Measurements from ENCODE around the gene SELENOO. TPM values are rescaled to one million over a fixed set of nuclear protein-coding genes. Genes with fewer than 3 reads are reported as not detected.
"Not testable (repeated sequence)": the region's sequence is repeated elsewhere in the genome, so short reads cannot be mapped to it uniquely, and the experiment has no call there.

SELENOO gene
- polyA plus RNA-seq, 3 donors = 13.9 to 18.3 (median 14.8) TPM

DNA sequence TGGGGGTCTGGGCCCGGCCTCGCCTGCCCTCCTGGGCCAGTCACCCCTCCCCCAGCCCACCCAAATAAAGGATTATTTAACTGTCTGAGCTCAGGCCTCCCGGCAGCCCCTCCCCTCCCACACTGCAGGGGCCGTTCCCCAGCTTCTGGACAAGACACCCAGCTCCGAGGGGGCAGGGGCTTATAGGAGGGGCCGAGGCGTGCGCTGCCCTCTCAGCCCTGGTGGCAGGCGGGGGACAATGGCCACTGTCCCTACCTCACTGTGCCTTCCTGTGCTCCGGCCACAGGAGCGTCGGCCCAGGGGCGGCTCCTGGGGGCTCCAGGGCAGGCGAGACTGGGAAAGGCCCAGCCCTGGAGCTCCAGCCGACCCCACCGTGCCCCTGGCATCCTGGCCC lies 2.2 kb upstream of the SELENOO start:
- no peak for DNase-seq (ENCODE audit: low read depth in 3 of 3, low spot score in 2 of 3)

DNA sequence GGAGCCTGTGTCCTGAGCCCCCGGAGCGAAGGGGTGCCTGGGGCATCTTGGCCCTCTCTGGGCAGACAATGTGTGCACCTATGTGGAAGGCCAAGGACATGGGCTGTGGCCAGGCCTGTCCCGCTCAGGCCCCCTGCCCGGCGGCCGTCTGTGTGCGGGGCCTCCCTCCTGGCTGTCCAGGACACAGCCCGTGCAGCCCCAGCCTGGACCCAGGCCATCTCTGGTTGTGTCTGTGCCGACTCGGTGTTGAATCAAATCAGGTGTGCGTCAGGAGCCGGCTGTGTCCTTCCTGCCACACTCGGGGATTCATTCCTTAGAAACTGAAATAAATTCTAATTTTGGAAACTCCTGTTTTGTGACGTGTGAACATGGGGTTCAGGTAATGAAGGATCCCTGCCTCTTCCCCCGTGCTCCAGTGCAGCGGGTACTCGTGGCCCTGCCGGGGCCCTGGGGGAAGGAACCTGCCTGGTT lies 1.5 kb upstream of the SELENOO start:
- DNase-seq (ENCODE audit: low read depth in 3 of 3, low spot score in 2 of 3) = no peak

DNA sequence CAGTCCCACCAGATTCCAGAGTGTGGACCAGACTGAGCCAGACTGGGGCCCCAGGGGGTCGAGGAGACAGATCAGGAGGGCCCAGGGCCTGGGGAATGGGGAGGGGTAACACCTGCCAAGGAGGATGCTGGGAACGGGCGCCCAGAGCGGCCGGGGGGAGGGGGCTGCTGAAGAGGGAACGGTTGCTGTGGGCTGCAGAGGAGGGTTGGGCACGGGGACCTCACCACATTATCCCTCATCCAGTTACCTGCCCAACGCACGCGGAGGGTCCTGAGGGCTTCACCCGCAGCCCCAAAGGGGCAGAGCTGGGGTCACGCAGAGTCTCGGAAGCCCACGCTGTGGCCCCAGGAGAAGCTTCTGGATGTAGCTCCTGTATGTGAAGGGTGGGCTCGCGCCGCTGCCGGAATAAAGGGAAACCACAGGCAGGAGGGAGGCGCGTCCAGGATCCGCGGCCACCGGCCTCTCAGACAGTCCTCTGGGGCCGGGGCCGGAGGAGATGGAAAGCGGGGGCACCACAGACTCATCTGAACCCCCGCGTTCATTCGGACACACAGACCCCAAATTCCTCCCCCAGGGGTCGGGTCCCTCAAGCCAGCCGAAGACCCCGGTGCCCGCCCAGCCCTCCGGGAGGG lies 866 bp upstream of the SELENOO start:
- DNase-seq (ENCODE audit: low read depth in 3 of 3, low spot score in 2 of 3) = no peak

DNA sequence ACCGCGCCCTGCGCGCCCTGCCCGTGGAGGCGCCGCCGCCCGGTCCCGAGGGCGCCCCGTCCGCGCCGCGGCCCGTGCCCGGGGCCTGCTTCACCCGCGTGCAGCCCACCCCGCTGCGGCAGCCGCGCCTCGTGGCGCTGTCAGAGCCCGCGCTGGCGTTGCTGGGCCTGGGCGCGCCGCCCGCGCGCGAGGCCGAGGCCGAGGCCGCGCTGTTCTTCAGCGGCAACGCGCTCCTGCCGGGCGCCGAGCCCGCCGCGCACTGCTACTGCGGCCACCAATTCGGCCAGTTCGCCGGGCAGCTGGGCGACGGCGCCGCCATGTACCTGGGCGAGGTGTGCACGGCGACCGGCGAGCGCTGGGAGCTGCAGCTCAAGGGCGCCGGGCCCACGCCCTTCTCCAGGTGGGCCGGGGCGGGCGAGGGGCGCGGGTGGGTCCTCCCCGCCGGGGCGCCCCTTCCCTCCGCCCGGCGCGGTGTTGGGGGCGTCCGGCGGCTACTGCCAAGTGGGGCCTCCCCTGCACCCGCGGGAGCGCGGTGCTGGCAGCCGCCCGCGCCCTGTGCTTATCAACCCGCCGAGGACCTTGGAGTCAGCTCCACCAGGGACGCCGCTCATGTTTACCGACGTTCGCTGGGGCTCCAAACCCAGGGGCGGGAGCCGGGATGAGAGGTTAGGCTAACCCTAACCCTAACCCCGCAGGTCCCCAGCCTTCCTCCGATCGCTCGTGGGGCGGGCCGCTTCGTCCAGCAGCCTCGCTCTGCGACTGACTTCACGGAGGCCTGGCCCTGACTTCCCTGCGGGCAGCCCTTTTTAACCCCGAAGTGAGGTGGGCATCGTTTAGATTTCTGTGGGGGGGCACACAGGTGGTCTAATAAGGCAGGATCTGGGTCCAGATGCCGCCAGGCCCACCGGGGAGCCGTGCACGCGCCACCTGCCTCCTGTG lies 649 bp downstream of the SELENOO start:
- DNase-seq (ENCODE audit: low read depth in 3 of 3, low spot score in 2 of 3) = no peak

DNA sequence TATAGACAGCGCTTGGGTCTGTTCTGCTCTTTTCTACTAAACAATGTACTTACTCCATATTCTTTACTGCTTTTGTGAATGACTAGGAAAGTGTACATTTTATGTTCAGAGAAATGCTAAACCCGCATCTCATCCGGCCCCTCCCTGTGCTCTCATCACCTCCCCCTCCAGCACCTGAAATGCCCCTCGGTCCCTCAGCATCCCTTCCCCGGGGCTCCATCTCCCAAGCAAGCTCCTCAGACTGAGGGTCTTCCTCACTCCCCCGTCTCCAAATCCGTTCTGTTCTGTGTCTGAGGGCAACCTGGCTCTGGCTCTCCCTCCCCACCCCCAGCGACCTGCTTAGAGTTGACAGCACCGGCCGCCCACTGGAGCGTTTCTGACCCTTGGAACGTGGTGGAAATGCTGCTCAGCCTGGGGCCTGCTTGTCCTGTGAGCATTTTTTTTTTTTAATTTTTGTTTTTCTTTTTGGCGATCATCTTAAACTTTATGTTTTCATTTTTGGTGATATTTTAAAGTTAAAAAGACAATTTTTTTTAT lies 1.4 kb downstream of the SELENOO start:
- DNase-seq (ENCODE audit: low read depth in 3 of 3, low spot score in 2 of 3) = no peak

DNA sequence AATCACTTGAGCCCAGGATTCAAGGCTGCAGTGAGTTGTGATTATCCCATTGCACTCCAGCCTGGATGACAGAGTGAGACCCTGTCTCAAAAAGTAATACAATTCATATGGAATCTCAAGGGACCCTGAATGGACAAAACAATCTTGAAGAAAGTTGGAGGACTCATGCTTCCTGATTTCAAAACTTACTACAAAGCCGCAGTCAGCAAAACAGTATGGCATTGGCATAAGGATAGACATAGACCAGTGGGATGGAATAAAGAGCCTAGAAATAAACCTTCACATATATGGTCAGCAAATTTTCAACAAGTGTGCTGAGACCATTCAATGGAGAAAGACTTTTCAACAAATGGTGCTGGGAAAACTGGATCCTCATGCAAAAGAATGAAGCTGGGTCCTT lies 2.5 kb downstream of the SELENOO start:
- DNase-seq (ENCODE audit: low read depth in 3 of 3, low spot score in 2 of 3) = no peak

DNA sequence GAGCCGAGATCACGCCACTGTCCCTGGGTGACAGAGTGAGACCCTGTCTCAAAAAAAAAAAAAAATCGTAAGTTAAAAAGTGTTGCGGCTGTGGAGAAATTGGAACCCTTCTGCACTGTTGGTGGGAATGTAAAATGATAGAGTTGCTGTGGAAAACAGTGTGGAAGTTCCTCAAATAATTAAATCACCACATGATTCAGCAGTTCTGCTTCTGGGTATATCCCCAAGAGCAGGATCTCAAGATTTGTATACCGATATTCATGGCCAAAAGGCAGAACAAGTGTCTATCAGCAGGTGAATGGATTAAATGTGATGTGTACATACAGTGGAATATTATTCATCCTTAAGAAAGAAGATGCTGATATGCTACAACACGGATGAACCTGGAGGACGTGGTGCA lies 3.8 kb downstream of the SELENOO start:
- no peak for DNase-seq (ENCODE audit: low read depth in 3 of 3, low spot score in 2 of 3)

DNA sequence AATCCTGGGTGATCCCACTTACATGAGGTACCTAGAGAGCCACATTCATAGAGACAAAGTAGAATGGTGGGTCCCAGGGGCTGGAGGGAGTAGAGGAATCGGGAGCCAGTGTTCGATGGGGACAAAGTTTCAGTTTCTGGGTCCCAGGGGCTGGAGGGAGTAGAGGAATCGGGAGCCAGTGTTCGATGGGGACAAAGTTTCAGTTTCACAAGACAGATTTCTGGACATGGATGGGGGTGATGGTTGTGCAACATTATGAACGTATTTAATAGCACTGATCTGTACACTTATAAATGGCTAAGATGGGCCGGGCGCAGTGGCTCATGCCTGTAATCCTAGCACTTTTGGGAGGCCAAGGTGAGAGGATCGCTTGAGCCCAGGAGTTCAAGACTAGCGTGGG lies 4.2 kb downstream of the SELENOO start:
- DNase-seq (ENCODE audit: low read depth in 3 of 3, low spot score in 2 of 3) = not testable (repeated sequence)

DNA sequence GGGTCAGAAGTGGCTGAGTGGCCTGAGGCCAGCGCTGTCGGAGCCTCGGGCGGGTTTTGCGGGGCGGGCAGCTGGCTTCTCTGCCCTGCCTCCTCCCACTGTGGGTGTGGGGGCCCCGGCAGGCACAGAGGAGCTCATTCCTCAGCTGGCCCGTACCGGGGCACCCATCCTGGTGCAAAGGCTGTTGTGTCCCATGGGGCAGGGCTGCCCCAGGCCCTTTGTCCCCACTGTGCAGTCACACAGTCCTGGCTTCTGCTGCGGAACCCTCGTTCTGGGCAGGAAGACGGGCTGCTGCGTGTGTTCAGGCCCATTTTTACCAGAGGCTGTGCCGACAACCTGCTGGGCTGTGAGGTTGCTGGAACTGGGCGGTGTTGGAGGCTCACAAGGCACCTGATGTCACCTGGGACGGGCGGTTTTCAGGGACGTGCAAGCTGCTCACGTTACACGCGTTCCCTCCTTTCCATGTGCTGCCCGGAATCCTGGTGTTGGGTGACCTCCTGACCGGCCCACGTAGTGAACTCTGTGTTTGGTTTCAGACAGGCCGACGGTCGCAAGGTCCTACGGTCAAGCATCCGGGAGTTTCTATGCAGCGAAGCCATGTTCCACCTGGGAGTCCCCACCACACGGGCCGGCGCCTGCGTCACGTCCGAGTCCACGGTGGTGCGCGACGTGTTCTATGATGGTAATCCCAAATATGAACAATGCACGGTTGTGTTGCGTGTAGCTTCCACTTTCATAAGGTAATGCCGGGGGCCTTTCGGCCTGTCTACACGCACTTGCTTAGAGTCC lies 5.2 kb downstream of the SELENOO start:
- no peak for DNase-seq (ENCODE audit: low read depth in 3 of 3, low spot score in 2 of 3)

DNA sequence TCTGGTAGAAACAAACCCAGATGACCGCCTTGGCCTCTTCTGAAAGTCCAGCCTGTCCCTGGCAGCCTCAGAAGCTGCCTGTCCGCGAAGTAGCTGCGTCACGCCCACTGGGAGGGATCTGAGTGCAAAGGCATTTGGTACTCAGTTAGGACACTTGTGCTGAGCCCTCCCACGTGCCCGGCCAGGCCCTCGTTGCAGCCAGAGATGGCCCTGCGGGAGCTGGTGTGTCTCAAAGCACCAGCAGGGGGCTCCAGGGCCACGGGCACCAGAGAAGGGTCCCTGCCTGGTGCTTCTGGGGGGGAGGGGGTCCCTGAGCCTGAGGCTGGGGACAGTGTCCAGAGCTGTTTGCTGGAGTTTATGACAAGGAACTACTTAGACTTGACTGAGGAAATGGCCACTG lies 5.8 kb downstream of the SELENOO start:
- no peak for DNase-seq (ENCODE audit: low read depth in 3 of 3, low spot score in 2 of 3)

DNA sequence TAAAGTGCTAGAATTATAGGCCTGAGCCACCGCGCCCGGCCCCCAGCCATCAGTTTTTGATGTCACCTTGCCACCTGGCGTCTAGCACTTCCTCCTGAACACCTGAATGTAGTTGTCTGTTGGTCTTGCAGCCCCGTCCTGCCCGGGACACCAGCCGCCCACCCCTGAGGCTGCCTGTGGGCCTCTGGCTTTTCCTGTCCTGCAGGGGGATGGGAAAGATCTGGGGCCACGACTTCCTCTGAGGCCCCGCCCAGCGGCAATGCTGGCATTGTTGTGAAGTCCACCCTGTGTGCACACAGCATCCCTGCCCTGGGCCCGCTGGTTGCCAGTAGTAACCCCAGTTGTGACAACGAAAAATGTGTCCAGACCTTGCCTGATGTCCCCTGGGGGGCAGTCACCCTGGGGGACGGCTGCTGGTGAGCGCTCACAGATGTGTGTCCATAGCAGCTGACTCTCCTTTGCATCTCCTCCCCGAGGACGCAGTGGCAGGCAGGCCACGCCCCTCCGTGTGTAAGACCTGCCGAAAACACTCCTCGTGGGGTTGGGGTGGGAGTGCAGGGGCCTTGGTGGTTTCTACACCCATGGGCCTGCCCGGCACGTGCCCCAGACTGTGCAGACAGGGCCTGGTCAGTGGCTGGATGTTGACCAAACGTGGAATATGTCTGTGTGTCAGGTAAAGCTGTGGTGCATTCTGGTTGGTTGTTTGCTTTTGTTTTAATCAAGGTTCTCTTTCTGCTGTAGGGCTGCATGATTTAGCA lies 6.8 kb downstream of the SELENOO start:
- no peak for DNase-seq (ENCODE audit: low read depth in 3 of 3, low spot score in 2 of 3)

DNA sequence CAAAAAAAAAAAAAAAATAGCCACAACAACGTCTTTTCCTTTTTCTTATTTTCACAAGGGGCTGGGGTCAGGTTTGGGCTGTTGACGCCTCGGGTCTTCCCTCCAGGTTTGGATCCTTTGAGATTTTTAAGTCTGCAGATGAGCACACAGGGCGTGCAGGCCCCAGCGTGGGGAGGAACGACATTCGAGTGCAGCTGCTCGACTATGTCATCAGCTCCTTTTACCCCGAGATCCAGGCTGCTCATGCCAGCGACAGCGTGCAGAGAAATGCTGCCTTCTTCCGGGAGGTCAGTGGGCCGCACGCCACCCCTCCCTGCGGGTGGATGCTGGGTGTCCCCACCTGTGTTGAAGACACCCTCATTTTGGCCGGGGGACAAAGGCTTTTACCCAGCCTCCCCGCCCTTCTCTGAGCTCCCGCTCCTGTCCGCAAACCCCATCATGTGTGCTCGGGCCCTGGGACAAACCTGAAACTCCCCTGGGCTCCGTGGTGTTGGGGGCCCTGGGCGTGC lies 7.7 kb downstream of the SELENOO start:
- no peak for DNase-seq (ENCODE audit: low read depth in 3 of 3, low spot score in 2 of 3)

DNA sequence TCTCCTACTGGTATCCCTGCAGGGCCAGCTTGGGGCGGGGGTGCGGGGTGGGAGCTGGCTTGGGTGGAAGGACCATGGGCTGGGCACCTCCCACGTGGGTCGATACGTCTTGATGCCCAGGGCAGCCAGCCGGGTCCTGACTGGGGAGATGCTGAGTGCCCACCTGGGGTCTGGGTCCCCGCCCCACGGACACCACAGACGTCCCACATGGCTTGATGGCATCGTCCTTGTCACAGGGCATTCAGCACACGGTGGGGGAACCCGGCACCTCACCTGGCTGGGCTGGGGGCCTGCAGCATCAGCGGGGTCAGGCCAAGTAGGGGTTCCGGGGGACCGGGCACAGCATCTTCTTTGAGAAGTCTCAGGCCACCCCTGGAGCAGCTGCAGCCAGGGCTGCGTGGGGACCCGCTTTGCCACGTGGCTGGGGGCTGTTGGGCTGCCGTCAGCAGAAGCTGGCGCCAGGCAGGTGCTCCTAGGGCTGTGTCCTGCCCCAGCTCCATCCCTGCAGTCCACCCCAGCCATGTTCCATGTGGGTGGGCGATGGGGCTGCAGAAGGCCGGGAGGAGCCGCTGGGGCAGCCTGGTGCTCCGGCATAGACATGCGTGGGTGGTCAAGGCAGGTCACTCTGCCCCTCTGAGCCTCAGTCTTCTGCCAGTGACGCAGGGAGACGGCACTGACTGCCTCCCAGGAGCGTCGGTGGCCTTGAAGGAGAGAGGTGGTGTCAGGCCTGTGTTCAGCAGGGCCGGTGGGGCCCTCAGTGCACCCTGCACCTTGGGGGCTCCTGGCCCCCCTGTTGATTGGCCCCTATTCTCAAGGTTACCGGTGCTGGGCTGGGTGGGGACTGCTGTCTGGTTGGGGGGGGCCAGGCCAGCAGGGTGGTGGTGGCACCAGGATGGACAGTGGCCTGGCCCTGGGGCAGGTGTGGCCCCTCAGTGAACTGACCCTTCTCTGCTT lies 8.4 kb downstream of the SELENOO start:
- no peak for DNase-seq (ENCODE audit: low read depth in 3 of 3, low spot score in 2 of 3)

DNA sequence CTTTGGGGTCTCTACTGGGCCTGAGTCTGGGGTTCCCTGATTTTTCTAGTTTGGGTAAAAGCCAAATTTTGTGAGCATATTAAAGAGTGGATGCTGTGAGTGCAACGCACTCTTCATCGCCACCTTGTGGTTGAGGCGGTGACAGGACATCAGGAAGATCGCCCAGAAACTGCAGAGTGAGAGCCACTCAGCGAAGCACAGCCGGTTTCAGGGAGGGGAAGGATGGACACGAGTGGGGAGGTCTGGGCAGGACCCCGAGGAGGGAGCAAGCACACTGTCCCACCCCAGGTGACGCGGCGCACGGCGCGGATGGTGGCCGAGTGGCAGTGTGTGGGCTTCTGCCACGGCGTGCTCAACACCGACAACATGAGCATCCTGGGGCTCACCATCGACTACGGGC lies 9.1 kb downstream of the SELENOO start:
- peak in 1 of 3 donors; percentile 36 for DNase-seq (ENCODE audit: low read depth in 3 of 3, low spot score in 2 of 3)

DNA sequence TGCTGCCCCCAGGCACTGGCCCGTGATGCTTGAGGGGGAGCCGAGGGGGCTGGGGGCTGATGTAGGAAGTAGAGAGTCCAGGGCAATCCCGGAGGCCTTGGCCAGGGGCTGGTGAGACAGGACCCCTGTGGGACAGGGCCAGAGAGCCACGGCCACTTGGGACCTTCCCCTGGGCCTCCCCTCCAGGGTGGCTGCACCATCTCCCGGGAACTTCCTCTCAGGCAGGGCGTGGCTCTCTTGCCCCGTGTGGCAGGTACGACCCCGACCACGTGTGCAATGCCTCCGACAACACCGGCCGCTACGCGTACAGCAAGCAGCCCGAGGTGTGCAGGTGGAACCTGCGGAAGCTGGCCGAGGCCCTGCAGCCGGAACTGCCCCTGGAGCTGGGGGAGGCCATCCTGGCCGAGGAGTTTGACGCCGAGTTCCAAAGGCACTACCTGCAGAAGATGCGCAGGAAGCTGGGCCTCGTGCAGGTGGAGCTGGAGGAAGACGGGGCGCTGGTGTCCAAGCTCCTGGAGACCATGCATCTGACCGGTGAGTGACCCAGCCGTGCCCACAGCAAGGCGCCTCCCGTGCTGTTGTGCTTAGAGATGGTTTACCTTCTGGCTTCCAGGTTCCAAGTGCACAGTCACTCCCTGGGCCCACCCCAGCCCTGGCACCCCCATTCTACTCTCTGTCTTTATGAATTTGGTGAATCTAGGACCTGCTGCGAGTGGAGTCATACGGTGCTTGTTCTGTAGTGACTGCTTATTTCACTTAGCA lies 9.7 kb downstream of the SELENOO start:
- DNase-seq (ENCODE audit: low read depth in 3 of 3, low spot score in 2 of 3) = no peak

DNA sequence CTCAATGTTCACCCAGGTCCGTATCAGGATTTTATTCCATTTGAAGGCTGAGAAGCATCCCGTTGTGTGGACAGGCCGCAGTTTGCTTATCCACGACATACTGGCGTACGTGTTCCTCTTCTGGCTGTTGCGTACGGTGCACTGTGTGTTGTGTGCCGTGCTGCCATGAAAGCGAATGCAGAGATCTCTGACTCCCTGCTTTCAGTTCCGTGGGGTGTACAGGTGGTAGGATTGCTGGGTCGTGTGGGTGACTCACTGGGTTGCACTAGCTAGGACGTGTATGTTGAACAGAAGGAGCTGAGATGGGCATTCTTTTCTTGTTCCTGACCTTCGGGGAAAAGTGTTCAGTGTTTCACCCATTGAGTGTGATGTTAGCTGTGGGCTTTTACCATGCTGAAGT lies 10.3 kb downstream of the SELENOO start:
- no peak for DNase-seq (ENCODE audit: low read depth in 3 of 3, low spot score in 2 of 3)

DNA sequence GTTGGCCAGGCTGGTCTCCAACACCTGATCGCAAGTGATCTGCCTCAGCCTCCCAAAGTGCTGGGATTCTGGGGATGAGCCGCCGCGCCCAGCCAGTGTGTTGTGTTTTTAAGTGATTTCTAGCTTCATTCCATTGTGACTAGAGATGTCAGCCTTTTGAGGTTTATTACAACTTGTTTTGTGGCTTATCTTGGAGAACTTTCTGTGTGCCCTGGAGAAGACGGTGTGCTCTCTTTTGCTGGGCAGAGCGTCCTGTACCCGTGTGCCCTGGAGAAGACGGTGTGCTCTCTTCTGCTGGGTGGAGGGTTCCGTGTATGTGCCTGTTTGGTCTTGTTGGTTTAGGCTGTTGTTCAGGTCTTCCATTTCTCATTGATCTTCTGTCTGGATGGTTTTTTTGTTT lies 12.5 kb downstream of the SELENOO start:
- DNase-seq (ENCODE audit: low read depth in 3 of 3, low spot score in 2 of 3) = no peak

Data from right renal cortex interstitium (tissue), 3 donors.